NCI-H2196 treated with DMSO at 0.1 percent for 48 hours (cell line): ENCODE measurements around the gene REEP6.
"Not testable (repeated sequence)": the region's sequence is repeated elsewhere in the genome, so short reads cannot be mapped to it uniquely, and the experiment has no call there.

Source experiments
- DNase-seq: peaks from one replicate; lab custom pipeline; 2025; ENCODE audit not compliant: unreplicated experiment; lab: John Stamatoyannopoulos, UW

Gene REEP6

DNA sequence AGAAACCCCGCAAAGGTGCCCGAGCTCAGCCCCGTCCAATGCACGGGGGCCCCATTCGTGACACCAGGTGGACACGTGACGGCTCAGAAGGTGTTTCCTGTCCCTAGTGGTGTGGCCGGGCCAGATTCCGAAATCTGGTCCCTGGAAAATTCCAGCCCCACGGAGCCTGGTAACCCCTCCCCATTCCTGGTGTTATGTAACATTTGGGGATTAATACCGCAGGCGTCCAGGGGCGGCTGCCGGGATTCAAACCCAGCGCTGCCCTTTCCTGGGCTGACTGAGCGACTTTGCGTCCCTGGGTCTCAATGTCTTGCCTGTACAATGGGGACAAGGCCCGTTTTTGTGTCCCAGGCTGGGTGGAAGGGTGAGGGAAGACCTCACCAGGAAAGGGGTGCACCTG is 31.9 kb downstream of the REEP6 start:
- no peak for DNase-seq

GRCh38 chr19:1523412-1524286 is 32.7 kb downstream of the REEP6 start, which contains the start of gene PLK5:
Gene PLK5 (plus strand): TSS chr19:1524077. CDS start chr19:1526997, 2,920 bp downstream.
- DNase-seq = no peak

DNA sequence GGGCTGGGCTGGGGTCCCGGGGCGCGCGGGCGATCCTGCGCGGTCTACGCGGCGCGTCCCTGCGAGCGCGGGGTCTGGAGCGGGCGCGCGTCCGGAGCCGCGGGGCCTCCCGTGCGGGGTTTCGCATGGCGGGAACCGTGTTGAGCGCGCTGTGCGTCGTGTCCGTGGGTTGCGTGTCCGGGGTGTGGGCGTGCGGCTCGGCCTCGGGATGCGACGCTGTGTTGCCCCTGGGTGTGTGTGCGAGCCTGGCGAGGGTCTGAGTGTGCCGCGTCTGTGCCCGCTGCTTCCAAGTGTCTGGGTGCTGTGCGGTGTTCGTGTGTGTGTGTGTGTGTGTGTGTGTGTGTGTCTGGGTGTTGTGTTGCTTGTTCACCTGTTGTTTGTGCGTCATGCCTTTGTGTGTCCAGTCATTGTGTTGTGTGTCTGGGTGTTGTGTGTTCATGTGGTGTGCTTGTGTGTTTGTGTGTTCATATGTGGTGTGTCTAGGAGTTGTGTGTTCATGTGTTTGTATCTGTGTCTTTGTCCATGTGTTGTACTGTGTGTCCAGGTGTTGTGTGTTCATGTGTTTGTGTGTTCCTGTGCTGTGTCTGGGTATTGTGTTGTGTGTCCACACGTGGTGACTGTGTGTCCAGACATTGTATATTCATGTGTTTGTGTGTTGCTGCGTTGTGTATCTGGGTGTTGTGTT is 33.4 kb downstream of the REEP6 start:
- no peak for DNase-seq

GRCh38 chr19:1524972-1525325 is 34.0 kb downstream of the REEP6 start:
- no peak for DNase-seq

DNA sequence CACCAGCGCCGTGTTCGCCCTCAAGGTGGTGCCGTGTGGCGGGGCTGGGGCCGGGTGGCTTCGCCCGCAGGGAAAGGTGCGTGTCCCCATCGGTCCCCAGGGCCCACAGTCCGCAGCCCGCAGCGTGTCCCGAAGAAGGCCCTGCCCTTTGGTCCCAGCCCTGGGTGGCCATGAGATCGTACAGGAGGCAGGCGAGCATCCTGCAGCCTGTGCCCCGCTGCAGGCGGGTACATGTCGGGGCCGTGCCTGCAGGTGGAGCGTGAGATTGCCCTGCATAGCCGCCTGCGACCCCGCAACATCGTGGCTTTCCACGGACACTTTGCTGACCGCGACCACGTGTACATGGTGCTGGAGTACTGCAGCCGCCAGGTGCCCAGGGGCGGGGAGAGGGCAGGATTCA is 34.4 kb downstream of the REEP6 start:
- no peak for DNase-seq

DNA sequence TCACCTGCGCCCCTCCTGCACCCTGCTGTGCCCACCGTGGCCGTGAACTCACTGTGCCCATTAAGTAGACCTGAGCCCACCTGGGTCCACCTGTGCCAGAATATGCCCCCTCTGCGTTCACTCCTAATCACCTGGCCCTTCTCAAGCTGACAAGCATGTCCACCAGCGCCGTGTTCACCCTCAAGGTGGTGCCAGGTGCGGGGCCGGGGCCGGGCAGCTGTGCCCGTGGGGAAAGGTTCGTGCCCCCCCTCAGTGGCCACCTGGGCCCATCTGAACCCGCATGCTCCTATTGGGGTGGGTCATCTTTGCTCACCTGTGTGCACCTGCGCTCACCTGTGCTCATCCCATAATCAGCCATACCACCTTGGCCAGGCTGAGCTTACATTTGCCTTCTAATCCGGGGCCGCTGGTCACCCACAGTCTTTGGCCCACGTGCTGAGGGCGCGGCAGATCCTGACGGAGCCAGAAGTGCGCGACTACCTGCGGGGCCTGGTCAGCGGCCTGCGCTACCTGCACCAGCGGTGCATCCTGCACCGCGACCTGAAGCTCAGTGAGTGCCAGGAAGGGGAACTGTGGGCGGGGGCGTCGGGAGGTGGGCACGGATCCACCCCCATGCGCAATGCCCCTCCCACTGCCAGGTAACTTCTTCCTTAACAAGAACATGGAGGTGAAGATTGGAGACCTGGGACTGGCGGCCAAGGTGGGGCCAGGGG is 35.2 kb downstream of the REEP6 start:
- DNase-seq = no peak

DNA sequence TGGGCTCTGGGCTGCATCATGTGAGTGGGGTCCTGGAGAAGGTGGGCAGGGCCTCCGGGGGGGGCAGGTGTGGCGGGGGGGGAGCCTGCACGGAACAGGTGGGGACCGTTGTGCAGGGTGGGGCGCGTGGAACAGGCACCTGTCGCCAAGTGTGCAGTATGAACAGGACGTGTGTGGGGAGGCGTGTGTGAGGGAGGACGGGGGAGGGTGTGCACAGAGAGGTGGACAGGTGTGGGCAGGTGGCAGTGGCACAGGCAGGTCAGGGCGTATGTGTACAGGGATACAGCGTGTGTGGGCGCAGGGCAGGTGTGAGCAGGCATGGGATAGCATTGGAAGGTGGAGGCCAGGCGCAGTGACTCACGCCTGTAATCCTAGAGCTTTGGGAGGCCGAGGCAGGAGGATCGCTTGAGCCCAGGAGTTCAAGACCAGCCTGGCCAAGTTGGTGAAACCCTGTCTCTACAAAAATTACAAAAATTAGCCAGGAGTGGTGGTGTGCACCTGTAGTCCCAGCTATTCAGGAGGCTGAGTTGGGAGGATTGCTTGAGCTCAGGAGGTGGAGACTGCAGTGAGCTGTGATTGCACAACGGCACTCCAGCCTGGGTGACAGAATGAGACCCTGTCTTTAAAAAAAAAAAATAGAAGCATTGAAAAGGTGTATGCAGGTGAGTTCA is 36.1 kb downstream of the REEP6 start:
- DNase-seq = no peak

DNA sequence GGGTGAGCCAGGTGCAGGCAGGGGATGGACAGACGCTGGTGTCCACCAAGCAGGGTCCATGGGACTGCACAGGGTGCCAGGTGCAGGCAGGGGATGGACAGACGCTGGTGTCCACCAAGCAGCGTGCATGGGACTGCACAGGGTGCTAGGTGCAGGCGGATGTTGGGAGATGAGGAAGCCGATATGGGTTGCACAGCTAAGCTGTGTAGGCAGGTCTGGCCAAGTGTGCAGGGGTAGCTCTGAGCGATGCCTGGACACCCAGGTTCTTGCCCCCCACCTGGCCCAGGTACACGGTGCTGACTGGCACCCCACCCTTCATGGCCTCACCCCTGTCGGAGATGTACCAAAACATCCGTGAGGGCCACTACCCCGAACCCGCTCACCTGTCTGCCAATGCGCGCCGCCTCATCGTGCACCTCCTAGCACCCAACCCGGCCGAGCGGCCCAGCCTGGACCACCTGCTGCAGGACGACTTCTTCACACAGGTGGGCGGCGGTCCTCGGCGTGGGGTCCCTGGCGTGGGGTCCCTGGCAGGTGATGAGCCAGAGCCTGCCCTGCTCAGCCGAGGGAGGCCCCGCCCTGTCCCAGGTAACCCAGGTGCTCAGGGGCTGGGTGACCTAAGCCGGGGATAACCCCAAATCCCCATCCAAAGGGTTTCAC is 36.8 kb downstream of the REEP6 start:
- no peak for DNase-seq

- DNase-seq = no peak
Observed at GRCh38 chr19:1528596-1529429, 37.8 kb downstream of the REEP6 start.

GRCh38 chr19:1529430-1529816 is 38.4 kb downstream of the REEP6 start:
- no peak for DNase-seq

GRCh38 chr19:1530856-1531255 is 39.9 kb downstream of the REEP6 start:
- DNase-seq = not testable (repeated sequence)

DNA sequence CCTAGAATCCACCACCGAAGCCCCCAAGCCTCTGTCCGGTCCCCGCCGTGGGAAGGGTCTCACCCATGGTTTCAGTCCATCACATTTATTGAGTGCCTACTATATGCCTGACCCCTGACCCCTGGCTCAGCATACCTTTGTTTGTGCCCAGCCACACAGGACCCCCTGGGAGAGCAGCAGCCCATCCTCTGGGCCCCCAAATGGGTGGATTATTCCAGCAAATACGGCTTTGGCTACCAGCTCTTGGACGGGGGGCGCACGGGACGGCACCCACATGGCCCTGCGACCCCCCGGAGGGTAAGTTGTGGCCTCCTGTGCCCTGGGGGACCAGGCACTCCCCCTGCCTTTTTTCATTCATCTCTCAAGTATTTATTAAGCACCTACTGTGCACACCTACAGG is 40.6 kb downstream of the REEP6 start:
- DNase-seq = no peak

GRCh38 chr19:1532003-1532402 is 41.0 kb downstream of the REEP6 start:
- DNase-seq = no peak

DNA sequence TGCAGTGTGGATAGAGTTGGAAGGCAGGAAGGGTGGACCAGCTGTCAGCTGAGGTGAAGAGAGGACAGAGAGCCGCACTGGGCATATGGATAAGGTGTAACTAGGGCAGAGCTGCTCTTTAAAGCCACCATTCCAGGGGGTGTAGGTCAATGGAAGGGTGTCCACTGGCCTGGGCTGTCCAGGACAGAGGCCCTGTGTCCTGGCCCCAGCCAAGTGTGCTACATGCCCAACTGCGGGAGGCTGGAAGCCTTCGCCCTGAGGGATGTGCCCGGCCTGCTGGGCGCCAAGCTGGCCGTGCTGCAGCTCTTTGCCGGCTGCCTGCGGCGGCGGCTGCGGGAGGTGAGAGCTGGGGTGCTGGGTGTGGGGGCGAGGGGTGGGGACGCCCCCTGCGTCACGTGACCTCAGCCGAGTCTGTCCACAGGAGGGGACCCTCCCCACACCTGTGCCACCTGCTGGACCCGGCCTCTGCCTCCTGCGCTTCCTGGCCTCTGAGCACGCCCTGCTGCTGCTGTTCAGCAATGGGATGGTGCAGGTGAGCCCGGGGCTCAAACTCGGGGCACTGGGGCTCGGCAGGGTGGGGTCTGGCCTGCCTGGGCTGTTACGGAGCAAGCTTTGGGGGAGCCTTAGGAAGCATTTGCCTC is 42.6 kb downstream of the REEP6 start:
- no peak for DNase-seq

DNA sequence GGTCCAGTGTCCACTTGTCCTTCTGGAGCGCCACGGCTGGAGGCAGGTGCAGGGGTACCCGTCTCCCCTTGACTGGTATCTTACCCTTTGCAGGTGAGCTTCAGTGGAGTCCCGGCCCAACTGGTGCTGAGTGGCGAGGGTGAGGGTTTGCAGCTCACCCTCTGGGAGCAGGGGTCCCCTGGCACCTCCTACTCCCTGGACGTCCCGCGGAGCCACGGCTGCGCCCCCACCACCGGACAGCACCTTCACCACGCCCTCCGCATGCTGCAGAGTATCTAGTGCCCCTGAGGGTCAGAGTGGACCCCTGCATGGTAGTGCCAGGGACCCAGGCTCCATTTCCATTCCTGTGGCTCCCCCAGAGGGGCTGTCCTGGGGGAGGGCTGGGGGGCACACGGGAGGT is 44.0 kb downstream of the REEP6 start:
- DNase-seq = no peak

GRCh38 chr19:1535699-1536098 is 44.7 kb downstream of the REEP6 start:
- not testable (repeated sequence) for DNase-seq

- no peak for DNase-seq
Observed at GRCh38 chr19:1538978-1539377, 48.0 kb downstream of the REEP6 start.

DNA sequence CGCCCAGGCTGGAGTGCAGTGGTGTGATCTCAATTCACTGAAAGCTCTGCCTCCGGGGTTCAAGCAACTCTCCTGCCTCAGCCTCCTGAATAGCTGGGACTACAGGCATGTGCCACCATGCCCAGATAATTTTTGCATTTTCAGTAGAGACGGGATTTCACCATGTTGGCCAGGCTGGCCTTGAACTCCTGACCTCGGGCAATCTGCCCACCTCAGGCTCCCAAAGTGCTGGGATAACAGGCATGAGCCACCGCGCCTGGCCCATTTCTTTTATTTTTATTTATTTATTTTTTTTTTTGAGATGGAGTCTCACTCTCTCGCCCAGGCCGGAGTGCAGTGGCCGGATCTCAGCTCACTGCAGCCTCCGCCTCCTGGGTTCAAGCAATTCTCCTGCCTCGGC is 48.8 kb downstream of the REEP6 start:
- not testable (repeated sequence) for DNase-seq

GRCh38 chr19:1540365-1540925 is 49.5 kb downstream of the REEP6 start:
- DNase-seq = no peak
